ENCODE measurements around the gene APOA4.

DNA sequence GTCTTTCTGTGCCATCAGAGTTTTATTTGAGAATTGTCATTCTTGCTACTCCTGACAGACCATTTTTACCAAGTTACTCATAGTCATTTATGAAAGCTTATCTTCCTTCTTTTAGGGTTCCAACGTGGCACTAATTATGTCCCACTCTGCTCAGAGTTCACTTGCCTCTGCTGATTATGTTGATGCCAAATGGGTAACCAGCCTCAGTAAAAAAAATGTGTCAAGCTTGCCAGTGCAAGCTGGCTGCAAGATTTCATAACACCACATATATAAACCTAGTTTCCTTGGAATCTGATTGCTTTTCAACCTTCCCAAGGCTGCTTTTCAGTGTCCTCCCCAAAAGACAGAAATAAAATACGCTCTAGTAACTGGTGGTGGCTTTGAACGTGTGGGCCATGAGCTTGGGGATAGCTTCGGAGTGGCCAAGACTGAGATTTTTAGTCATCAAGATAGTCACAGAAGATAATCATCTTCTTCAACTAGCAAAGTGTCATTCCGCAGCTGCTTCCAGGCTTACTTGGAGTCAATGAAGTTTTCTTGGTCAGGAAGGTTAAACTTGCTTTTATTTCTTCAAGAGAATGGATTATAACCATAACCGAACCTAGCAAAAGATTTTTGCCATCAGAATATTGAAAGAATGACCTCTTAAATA, 43.8 kb upstream of the APOA4 start:
- TF ChIP-seq, protein P1, sequence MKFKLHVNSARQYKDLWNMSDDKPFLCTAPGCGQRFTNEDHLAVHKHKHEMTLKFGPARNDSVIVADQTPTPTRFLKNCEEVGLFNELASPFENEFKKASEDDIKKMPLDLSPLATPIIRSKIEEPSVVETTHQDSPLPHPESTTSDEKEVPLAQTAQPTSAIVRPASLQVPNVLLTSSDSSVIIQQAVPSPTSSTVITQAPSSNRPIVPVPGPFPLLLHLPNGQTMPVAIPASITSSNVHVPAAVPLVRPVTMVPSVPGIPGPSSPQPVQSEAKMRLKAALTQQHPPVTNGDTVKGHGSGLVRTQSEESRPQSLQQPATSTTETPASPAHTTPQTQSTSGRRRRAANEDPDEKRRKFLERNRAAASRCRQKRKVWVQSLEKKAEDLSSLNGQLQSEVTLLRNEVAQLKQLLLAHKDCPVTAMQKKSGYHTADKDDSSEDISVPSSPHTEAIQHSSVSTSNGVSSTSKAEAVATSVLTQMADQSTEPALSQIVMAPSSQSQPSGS (tag by site-specific recombination; IDR thresholded peaks at IDR 0.05; ENCODE audit: low read depth), result no peak
- no peak for TF ChIP-seq ZNF76 (tag by site-specific recombination; IDR thresholded peaks at IDR 0.05; ENCODE audit: borderline replicate concordance, low read depth)
- TF ChIP-seq, protein P2, sequence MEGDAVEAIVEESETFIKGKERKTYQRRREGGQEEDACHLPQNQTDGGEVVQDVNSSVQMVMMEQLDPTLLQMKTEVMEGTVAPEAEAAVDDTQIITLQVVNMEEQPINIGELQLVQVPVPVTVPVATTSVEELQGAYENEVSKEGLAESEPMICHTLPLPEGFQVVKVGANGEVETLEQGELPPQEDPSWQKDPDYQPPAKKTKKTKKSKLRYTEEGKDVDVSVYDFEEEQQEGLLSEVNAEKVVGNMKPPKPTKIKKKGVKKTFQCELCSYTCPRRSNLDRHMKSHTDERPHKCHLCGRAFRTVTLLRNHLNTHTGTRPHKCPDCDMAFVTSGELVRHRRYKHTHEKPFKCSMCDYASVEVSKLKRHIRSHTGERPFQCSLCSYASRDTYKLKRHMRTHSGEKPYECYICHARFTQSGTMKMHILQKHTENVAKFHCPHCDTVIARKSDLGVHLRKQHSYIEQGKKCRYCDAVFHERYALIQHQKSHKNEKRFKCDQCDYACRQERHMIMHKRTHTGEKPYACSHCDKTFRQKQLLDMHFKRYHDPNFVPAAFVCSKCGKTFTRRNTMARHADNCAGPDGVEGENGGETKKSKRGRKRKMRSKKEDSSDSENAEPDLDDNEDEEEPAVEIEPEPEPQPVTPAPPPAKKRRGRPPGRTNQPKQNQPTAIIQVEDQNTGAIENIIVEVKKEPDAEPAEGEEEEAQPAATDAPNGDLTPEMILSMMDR (tag by site-specific recombination; IDR thresholded peaks at IDR 0.05), result no peak
- TF ChIP-seq, protein P3, sequence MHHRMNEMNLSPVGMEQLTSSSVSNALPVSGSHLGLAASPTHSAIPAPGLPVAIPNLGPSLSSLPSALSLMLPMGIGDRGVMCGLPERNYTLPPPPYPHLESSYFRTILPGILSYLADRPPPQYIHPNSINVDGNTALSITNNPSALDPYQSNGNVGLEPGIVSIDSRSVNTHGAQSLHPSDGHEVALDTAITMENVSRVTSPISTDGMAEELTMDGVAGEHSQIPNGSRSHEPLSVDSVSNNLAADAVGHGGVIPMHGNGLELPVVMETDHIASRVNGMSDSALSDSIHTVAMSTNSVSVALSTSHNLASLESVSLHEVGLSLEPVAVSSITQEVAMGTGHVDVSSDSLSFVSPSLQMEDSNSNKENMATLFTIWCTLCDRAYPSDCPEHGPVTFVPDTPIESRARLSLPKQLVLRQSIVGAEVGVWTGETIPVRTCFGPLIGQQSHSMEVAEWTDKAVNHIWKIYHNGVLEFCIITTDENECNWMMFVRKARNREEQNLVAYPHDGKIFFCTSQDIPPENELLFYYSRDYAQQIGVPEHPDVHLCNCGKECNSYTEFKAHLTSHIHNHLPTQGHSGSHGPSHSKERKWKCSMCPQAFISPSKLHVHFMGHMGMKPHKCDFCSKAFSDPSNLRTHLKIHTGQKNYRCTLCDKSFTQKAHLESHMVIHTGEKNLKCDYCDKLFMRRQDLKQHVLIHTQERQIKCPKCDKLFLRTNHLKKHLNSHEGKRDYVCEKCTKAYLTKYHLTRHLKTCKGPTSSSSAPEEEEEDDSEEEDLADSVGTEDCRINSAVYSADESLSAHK (tag by site-specific recombination; IDR thresholded peaks at IDR 0.05), result no peak
- no peak for TF ChIP-seq ZNF664 (tag by site-specific recombination; IDR thresholded peaks at IDR 0.05)
- no peak for TF ChIP-seq ZNF510 (tag by site-specific recombination; IDR thresholded peaks at IDR 0.05; ENCODE audit: insufficient replicate concordance)
- no peak for TF ChIP-seq ZNF426 (tag by site-specific recombination; IDR thresholded peaks at IDR 0.05)
- TF ChIP-seq TCF7L2 (IDR thresholded peaks at IDR 0.05; ENCODE audit: borderline replicate concordance, low read depth, low read length), result no peak
- no peak for TF ChIP-seq ZNF324 (tag by site-specific recombination; IDR thresholded peaks at IDR 0.05)
- TF ChIP-seq, protein P4, sequence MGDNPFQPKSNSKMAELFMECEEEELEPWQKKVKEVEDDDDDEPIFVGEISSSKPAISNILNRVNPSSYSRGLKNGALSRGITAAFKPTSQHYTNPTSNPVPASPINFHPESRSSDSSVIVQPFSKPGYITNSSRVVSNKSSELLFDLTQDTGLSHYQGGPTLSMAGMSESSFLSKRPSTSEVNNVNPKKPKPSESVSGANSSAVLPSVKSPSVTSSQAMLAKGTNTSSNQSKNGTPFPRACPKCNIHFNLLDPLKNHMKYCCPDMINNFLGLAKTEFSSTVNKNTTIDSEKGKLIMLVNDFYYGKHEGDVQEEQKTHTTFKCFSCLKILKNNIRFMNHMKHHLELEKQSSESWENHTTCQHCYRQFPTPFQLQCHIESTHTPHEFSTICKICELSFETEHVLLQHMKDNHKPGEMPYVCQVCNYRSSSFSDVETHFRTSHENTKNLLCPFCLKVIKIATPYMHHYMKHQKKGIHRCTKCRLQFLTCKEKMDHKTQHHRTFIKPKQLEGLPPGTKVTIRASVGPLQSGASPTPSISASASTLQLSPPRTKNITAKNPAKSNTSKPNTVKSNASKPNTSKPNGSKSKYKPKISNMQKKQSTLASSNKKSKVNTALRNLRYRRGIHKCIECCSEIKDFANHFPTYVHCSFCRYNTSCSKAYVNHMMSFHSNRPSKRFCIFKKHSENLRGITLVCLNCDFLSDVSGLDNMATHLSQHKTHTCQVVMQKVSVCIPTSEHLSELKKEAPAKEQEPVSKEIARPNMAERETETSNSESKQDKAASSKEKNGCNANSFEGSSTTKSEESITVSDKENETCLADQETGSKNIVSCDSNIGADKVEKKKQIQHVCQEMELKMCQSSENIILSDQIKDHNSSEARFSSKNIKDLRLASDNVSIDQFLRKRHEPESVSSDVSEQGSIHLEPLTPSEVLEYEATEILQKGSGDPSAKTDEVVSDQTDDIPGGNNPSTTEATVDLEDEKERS (tag by site-specific recombination; IDR thresholded peaks at IDR 0.05), result no peak
- TF ChIP-seq KLF9 (tag by site-specific recombination; IDR thresholded peaks at IDR 0.05; ENCODE audit: low read depth), result no peak
